Posterior vena cava (tissue), 2 donors: ENCODE measurements around the gene DUSP16. TPM values are rescaled to one million over a fixed set of nuclear protein-coding genes. Genes with fewer than 3 reads are reported as not detected.
"Not testable (repeated sequence)": the region's sequence is repeated elsewhere in the genome, so short reads cannot be mapped to it uniquely, and the experiment has no call there.

Source experiments
- DNase-seq: peaks from one replicate; pipeline ENCODE4 v3.0.0-alpha.2; 2020; ENCODE audit warnings: low spot score
- intact Hi-C, 2 donors: fragments of 100-400 bp; cut with DNase I; formaldehyde crosslinking; loops; one replicate each; pipeline versions ENCODE4 v1.14.1 to v1.14.2; 2022 to 2023
- total RNA-seq, 2 donors: library from RNA; stranded (reverse); fragmentation: NEBNext Ultra II Directional; extraction: Animal tissue kit (Norgen Biotek cat#: 25700); gene quantifications; one replicate each; pipeline ENCODE4 v1.2.1, GENCODE V29; 2021
- donor health status: DM: yes; HTN: yes; CAD: no.
- donor health status: DM: yes; HTN: yes; CAD: no.

Gene DUSP16
- total RNA-seq, 2 donors from 2014 or later: 14.8 to 19.5 TPM

DNA sequence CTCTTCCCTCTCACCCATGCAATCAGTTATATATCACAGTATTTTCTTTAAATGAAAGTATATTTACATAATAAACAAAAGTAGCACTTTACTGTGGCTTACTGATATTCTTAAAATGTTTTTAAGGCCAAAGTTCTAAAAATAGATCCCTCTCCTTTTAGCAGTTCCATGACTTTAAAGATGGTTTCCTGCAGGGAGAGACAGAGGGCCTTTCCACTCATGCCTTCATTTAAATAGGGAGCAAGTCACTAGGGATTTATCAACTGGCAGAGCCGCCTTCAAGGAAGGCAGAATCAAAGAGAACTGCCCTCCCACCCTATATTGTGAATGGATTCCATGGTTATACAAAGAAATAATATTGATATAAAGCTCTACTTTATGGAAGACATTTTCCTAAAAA is 55.5 kb downstream of the DUSP16 start:
- intact Hi-C loops: loop anchor here in 1 of 2 donors (10.0 kb wide), 1 partner anchor 112 kb away; no protein-coding TSS in a partner anchor
- DNase-seq: no peak

DNA sequence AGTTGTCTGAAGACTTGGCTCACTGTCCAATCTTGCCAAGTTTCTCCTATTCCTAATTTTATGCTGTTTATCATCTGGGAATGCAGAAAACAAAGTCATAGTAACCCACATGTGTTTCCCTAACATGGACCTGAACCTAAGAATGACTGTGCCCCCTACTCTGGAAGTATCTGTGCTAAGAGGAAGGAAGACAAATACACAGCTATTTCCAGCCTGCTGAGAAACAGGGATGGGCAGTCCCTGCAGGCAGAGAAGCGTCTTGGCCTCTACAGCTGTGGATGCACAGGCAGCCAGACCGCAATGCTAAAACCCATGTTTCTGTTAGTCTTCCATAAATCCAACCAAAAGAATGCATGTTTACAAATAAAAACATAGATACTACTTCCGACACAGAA is 56.2 kb downstream of the DUSP16 start:
- DNase-seq: no peak
- intact Hi-C loops: loop anchor here in 1 of 2 donors (10.0 kb wide), 1 partner anchor 112 kb away; no protein-coding TSS in a partner anchor

DNA sequence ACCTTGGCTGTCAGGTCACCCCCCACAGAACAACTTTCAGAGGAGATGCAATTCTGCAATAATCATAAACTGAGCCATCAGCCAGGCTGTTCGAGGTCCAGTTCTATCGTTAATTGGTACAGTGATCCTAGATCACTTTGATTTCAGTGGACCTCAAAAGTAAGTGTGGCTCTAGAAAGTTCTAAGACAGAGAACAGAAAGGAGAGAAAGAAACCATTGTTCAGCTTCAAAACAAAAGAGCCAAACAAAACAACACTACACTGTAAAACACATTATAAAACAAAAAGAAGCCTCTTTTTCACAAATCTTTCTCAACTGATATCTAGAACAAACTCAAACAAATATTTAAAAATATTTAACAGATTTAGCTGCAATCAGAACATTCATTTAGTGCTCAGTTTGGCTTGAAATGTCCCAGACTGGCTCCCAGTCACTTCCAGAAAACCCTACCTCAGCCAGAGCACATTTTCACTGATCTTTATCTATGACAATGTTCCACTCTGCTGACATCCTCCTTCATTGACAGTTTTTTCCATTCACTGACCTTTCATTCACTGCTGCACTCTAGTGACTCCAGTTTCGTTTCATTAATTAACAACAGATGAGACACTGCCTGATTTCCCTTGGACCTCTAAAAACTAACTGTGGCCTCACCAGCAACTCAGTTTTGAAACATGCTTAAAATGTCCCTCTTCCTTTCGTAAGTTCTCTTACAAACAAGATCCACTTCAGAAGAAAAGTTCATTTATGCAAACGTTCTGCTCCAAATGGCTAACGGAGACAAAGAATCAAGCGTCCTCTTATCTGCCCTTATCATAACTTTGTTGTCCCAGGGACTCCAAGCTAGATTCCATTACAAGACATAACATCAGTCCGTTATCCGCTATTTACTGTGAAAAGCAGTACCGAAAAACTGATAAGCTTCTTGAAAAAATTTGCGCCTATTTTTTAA is 56.8 kb downstream of the DUSP16 start:
- no peak for DNase-seq
- intact Hi-C loops: loop anchor here in 1 of 2 donors (10.0 kb wide), 1 partner anchor 111 kb away; no protein-coding TSS in a partner anchor

DNA sequence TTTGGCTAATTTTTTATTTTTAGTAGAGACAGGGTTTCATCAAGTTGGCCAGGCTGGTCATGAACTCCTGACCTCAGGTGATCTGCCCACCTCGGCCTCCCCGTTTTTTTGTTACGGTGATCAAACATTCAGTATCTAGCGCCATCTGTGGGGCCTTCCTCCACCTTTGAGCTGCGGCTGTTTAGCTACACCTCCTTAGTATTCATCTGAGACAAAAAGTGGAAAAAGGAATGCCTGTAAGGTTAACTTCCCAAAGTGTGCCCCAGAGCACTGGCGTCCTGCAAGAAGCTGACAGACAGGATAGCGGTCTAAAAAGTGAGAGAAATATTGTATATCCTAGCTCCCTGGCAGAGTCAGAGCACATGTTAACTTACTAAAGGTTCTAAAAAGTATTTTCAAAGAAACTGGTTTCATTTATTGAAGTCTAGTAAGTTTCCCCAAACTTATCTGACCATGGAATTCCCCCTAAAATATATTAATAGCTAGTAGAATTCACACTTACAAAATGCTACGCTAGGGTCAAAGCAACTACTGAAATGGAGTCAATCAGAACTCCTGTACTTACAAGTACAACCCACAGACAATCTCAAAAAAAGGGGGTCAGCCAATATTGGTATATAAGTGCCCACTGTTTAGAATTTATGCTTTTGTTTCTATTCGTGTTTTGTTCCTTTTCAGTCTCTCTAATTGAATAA is 59.1 kb downstream of the DUSP16 start:
- intact Hi-C loops: loop anchor here (1.0 to 10.0 kb wide), 2 partner anchors 106 to 109 kb away; no protein-coding TSS in a partner anchor
- DNase-seq: no peak

DNA sequence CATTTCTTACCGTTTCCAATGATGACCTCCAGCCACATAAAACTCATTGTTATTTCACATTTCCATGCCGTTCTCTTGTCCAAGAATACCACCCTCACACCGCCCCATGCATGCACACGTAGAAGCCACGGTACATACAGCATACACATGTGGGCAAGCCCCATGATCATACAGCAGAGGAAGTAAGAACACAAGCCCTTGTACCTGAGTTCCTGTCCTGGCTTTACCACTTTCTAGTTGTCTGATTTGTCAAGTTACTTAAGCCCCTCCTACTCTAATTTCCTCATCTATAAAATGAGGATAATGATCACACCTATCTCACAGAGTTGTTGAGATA is 59.9 kb downstream of the DUSP16 start:
- intact Hi-C loops: loop anchor here in 1 of 2 donors (10.0 kb wide), 1 partner anchor 108 kb away; no protein-coding TSS in a partner anchor
- DNase-seq: no peak

DNA sequence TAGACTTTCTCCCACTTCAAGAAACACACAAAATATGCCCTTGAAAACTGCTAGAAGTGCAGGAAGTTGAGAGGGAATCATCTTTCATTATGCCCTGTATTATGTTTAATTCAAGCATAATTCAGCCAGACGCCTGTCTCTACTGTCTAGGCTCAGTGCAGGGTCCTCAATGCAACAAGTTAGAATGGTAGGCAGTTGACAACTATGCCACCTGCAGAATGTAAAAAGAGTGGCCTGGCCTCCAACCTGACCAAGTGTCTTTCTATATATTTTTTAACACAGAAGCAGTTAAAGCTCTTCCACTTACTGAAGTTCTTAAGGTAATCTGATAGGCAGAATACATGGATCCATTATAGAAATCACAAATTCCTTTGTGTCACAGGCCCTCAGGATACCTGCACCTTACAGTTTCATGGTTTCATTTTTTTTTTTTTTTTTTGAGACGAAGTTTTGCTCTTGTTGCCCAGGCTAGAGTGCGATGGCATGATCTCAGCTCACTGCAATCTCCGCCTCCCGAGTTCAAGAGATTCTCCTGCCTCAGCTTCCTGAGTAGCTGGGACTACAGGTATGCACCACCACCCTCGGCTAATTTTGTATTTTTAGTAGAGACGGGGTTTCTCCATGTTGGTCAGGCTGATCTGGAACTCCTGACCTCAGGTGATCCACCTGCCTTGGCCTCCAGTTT is 60.4 kb downstream of the DUSP16 start:
- intact Hi-C loops: loop anchor here in 1 of 2 donors (10.0 kb wide), 1 partner anchor 107 kb away; no protein-coding TSS in a partner anchor
- DNase-seq: not testable (repeated sequence)

DNA sequence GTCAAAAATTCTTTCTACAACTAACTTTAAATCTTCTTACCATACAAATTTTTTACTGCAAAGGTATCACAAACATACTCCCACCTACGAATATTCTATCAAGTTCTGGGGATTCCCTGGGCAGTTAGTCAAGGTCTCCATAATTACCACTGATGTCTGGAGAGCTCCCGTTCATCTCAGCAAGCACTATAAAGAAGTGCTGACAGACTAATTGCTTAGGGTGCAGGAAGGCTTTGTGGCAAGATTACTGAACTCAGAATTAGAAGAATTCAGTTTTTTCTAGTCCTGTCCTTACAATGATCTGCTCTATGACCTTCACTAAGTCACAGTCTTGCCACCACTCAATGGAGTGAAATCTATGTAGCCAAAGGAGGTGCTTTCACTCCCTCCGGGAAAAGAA is 61.5 kb downstream of the DUSP16 start:
- intact Hi-C loops: loop anchor here in 1 of 2 donors (10.0 kb wide), 1 partner anchor 106 kb away; no protein-coding TSS in a partner anchor
- no peak for DNase-seq

DNA sequence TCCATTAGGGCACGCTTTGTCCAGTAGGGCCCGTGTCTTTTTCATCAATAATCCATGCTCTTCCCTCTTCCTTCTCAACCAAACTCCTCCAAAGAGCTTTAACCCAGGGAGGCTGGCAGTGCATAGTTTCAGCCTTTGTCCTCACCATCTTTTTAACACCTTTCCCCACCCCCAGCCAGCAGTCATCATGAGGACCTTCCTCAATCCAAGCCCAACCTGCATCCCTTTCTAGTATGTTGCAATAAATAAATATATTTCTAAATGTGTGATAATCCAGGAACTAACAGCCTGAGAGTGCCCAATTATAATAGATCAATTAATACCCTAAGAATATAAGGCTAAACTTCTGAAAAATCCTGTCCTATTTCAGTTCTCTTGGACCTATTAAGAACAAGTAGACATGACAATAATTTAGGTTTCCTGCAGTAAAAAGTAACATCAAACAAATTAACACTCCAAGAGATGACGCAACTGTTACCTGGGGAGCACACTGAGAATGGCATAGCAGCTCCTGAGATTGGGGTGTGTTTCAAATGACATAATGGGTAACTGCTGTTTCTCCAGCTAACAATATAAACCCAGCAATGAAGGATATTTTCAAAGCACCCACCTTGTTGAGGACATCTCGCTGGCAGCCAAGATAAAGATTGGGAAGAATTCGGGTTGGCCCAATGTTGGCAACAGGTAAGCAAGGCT is 62.6 kb downstream of the DUSP16 start:
- intact Hi-C loops: loop anchor here in 1 of 2 donors (10.0 kb wide), 1 partner anchor 105 kb away; no protein-coding TSS in a partner anchor
- DNase-seq: no peak

DNA sequence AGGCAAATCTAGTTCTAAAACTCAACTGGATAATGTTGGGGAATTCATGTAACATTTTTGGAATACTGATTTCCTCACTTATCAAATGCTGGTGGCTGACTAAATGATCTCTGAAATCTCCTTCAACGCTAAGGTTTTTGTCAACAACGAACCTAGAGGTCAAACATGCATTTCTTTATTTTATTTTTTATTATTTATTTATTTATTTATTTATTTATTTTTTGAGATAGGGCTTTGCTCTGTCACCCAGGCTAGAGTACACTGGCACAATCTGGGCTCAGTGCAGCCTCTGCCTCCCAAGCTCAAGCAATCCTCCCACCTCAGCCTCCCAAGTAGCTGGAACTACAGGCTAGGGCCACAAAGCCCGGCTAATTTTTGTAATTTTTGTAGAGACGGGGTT is 64.5 kb downstream of the DUSP16 start:
- intact Hi-C loops: no loop called here
- no peak for DNase-seq

DNA sequence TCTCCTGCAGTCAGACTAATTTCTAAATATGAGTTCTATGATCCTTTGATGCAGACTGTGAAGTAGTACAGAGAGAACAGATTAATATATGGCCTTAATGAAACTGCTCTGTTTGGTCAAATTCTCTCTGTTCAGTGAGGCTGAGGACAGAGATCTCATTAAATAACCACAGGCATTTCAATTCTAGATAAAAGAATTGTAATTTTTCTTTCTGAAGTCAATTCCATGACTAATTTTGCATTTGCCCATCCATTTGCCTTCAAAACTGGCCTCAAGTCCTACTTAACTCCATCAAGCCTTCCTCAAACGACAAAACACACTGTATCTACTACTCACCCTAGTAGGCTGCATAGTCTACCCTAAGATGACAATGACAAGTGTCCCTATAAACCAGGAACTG is 67.1 kb downstream of the DUSP16 start:
- intact Hi-C loops: no loop called here
- no peak for DNase-seq

DNA sequence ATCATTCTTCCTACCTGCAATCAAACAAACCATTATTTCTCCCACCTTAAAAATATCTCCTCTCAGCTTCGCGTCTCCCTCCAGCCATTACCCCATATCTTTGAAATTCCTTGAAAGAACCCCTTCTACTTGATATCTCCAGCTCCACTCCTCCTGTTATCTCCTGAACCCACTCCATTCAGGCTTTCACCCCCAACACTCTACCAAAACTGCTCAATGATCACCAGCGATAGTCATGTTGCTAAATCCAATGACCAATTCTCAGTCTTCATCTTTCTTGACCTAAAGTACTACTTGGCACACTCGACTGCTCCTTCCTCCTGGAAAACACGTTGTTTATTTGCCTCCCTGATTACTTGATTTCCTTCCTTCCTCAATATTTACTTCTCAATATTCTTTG is 70.1 kb downstream of the DUSP16 start:
- no peak for DNase-seq
- intact Hi-C loops: no loop called here

DNA sequence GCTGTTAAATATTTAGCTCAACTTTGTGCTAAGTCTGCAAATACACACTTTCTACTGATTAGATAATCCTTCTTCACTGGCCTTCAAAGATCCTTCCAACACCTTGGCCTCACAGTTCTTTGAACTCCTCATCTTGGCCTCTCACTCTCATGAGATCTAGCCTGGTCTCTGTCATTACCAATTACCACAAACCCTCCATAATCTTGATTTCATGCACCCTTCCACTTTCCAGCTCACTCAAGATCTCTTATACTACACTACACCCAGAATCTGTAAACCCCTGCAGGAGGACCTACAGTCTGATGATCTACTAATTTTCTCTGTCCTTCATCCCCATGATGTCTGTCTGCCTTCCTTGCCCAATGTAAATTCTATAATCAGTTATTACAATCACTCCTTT is 71.1 kb downstream of the DUSP16 start:
- DNase-seq: no peak
- intact Hi-C loops: no loop called here

DNA sequence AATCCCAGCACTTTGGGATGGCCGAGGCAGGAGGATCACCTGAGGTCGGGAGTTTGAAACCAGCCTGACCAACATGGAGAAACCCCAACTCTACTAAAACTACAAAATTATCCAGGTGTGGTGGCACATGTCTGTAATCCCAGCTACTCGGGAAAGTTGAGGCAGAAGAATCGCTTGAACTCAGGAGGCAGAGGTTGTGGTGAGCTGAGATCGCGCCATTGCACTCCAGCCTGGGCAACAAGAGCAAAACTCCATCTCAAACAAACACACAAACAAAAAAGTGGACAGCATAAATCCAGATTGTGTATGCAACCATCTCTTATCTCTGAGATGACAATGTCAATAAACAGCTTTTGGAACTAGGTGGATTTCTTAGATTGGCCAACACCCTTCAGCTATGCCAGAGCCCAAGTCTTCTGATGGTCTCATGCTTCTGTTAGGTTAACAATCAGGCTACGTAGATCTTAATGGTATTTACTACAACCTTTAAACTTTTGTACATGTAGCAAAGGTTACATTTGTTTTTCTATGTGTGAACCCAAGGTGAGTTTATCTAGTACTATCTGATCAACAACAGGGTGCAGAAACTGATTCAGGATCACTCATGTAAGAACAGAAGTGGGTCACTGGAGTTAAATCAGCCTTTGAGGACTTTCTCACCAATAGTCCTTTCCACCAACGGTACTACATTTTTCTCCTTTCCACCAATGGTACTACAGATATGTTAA is 73.7 kb downstream of the DUSP16 start:
- intact Hi-C loops: no loop called here
- DNase-seq: no peak

DNA sequence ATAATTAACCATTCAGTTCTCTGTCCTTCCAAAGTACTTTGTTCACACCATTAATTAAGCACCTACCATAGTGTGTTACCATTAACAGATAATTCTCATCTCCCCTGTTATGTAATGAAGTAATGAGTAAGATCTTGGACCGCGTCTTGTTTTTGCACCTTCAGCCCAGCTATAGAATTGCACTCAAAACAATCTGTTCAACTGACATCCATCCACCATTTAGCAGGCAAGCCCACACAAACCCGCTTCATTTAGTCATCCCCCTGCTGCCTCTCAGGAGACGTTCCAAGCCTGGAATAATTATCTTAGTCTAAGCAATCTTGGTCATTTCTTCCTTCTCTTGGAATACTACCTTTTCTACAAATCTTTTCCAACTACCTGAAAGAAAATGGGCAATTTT is 74.4 kb downstream of the DUSP16 start:
- DNase-seq: no peak
- intact Hi-C loops: no loop called here

DNA sequence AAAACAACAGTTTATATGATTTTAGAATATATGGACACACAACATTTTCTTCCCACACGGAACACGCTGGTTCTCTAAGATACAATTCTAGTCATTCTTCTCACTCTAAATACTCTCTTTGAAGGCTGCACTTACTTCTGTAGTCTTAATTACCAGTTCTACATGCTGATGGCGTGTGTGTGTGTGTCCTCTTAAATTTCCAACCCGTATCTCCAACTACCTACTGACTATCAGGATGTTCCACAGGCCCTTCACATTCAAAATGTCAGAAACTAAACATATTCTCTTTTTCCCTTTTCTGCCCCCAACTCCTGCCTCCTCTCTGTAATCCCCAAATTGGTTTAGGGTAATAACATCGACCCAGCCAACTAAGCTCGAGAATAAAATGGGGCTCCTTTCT is 75.2 kb downstream of the DUSP16 start:
- intact Hi-C loops: no loop called here
- DNase-seq: no peak

DNA sequence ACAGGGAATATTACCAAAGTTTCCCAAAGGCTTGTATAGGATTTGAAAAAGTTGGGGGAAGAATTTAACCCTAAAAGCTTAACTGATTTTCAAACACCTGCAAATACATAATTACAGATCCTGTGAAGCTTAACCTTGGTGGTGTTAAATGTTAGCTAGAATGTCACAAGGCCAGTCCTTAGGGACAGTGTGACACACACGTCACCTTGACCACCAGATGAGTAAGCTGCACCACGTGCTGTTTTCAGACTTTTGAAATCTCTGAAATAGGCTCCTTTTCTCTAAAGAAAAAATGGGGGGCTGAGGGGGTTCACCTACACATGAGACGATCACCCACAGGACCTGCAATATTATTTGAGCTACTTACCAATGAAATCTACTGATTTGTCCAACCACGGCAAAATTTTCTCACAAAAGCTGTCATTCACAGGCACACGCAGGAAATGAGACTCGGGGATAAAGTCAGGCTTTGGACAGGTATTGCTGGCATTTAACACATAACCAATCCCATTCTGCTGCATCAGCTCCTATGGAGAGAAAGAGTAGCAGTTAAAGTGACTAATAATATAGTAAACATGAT is 75.9 kb downstream of the DUSP16 start:
- DNase-seq: no peak
- intact Hi-C loops: no loop called here

DNA sequence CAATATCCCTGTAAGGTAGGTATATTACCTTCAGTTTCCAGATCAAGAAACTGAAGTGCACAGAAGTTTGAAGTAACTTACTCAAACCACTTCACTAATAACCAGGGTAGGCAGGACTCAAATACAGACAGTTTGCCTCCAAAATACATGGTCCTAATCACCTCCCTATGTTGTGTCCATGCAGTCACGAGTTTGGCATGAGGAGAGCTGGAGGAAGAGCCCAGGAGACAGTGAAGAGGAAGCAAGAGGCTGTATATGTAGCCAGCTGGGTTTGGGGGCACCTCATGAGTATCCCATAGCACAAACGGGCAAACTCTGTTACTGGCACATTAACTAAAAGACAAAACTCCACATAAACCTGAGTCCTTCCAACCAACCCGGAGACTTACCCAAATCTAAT is 79.2 kb downstream of the DUSP16 start:
- intact Hi-C loops: no loop called here
- DNase-seq: no peak

DNA sequence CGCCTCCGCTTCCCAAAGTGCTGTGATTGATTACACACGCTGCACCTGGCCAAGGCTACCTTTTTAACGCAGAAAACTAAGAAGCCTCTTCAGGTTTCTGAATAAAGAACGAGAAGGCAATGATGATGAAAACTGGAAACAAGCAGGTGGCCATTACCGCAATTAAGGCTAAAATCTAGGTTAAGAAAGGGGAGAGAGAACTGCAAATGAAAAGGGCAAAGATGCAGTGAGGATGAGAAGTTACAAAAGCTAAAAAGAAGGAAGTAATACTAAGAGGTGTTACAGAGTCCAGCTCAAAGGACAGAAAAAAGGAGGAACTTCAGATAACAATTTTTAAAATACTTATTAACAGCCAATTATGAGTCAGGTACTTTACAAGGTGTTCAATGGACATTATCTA is 79.7 kb downstream of the DUSP16 start:
- no peak for DNase-seq

More for the DNA sequence above, 79.7 kb downstream of the DUSP16 start:
- intact Hi-C loops: no loop called here
